ENCODE data around the gene TRABD. TPM values are rescaled to one million over a fixed set of nuclear protein-coding genes. Genes with fewer than 3 reads are reported as not detected.

TRABD gene
- total RNA-seq, 2 donors from 2014 or later = 12.3 to 20.0 TPM

DNA sequence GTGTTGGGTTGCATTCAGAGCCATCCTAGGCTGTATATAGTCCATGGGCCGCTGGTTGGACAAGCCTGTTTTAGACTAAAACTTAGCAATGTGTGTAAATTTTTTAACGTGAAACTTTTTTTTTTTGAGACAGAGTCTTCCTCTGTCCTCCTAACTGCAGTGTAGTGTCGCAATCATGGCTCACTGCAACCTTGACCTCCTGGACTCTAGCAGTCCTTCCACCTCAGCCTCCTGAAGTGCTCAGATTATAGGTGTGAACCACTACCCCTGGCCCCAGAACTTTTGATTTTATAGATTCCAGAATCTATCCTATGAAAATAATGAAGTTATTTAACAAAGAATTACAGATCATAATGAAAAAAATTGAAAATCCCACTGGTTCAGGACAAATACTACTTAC, 45.1 kb upstream of the TRABD start:
- H3K27me3 ChIP-seq = no peaks in the 10 kb centered on the region
- TF ChIP-seq, protein P1, sequence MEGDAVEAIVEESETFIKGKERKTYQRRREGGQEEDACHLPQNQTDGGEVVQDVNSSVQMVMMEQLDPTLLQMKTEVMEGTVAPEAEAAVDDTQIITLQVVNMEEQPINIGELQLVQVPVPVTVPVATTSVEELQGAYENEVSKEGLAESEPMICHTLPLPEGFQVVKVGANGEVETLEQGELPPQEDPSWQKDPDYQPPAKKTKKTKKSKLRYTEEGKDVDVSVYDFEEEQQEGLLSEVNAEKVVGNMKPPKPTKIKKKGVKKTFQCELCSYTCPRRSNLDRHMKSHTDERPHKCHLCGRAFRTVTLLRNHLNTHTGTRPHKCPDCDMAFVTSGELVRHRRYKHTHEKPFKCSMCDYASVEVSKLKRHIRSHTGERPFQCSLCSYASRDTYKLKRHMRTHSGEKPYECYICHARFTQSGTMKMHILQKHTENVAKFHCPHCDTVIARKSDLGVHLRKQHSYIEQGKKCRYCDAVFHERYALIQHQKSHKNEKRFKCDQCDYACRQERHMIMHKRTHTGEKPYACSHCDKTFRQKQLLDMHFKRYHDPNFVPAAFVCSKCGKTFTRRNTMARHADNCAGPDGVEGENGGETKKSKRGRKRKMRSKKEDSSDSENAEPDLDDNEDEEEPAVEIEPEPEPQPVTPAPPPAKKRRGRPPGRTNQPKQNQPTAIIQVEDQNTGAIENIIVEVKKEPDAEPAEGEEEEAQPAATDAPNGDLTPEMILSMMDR (IDR thresholded peaks at IDR 0.05) = no peak
- H3K4me3 ChIP-seq = no peak overlapping the region
- H3K36me3 ChIP-seq = no peaks in the 10 kb centered on the region
- no peak for DNase-seq (ENCODE audit: low spot score)
- H3K27ac ChIP-seq = no peak overlapping the region
- H3K9me3 ChIP-seq = no peaks in the 10 kb centered on the region
- no peaks in the 10 kb centered on the region for H3K4me1 ChIP-seq

DNA sequence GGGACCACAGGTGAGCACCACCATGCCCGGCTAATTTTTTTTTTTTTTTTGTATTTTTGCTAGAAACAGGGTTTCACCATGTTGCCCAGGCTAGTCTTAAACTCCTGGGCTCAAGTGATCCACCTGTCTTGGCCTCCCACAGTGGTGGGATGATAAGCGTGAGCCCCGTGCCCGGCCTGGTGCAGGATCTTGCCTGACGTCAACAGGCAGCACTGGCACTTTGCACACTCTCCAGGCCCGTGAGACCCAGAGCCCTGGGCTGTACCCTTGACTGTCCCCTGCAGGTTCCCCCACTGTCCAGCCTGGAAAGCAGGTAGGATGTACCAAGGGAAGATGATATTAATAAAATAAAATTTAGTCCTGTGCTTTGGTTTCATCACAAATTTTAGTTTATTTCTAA, 44.3 kb upstream of the TRABD start:
- H3K36me3 ChIP-seq = no peaks in the 10 kb centered on the region
- TF ChIP-seq, protein P1 (IDR thresholded peaks at IDR 0.05) = no peak
- H3K27ac ChIP-seq = no peak overlapping the region
- H3K27me3 ChIP-seq = no peaks in the 10 kb centered on the region
- H3K4me1 ChIP-seq = no peaks in the 10 kb centered on the region
- no peaks in the 10 kb centered on the region for H3K9me3 ChIP-seq
- DNase-seq (ENCODE audit: low spot score) = no peak
- H3K4me3 ChIP-seq = no peak overlapping the region

DNA sequence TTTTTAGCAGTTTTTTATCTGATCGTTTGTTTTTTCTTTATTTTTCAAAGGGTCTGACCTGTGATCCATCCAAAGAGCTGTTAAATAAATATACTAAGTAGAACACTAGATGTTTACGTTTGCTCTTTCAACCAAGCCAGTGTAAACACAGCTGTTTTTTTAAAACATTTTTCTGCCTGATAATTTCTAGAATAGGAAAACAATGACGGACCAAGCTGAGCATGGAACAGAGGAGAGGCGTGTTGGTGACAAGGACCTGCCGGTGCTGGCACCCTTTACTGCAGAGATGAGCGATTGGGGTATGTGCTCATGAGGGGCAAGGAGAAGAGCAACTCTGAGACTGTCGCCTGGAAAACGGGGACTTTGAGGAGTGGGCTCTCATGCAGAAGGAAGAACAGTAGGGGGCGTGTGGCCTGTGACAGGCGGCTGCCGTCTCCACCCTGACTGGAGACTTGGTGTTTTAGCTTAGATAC, 43.8 kb upstream of the TRABD start:
- no peak for DNase-seq (ENCODE audit: low spot score)
- no peaks in the 10 kb centered on the region for H3K9me3 ChIP-seq
- H3K36me3 ChIP-seq = no peaks in the 10 kb centered on the region
- no peaks in the 10 kb centered on the region for H3K27me3 ChIP-seq
- TF ChIP-seq, protein P1 (IDR thresholded peaks at IDR 0.05) = no peak
- no peak overlapping the region for H3K4me3 ChIP-seq
- H3K4me1 ChIP-seq = no peaks in the 10 kb centered on the region
- no peak overlapping the region for H3K27ac ChIP-seq

DNA sequence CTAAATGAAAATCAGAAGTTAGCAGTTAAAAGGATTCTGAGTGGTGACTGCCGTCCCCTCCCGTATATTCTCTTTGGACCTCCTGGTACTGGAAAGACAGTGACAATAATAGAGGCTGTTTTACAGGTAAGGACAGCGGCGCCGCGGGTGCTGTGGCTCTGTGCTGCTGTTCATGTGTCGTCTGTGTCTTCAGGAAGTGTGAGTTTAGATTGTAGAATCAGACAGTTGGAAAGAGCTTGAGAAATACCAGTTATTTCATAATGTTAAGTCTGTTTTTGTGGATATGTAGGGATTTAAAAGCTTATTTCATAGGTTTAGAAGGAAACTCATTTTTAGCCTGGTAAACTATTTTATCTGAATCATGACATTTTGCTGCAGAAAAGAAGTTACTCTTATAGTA, 42.6 kb upstream of the TRABD start:
- H3K27me3 ChIP-seq = no peaks in the 10 kb centered on the region
- TF ChIP-seq, protein P1 (IDR thresholded peaks at IDR 0.05) = no peak
- no peak for DNase-seq (ENCODE audit: low spot score)

DNA sequence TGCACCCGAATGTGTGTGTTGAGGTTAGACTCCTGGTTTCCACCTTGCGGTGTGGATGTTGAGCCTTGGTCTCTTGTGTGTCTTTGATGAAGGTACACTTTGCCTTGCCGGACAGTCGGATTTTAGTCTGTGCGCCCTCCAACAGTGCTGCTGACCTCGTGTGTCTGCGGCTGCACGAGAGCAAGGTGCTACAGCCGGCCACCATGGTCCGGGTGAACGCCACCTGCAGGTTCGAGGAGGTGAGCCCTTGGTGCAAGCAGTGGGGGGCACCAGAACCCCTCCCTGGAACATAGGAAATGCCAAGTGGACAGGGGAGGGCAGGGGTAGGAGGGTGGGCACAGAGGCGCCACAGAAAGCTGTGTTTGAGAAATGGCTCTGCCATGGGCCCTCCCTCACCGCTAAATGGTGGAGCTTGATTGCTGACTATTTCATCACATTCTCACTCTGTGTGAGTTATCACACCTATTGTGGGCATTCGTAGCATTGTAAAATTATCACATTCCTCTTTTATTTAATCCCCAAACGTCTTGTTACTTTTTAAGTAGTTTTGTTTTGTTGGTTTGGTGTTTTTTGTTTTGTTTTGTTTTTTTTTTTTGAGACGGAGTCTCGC, 41.6 kb upstream of the TRABD start:
- H3K36me3 ChIP-seq = no peaks in the 10 kb centered on the region
- no peak overlapping the region for H3K4me3 ChIP-seq
- TF ChIP-seq, protein P1 (IDR thresholded peaks at IDR 0.05) = no peak
- H3K27ac ChIP-seq = no peak overlapping the region
- H3K27me3 ChIP-seq = no peaks in the 10 kb centered on the region
- no peaks in the 10 kb centered on the region for H3K4me1 ChIP-seq
- DNase-seq (ENCODE audit: low spot score) = no peak
- no peaks in the 10 kb centered on the region for H3K9me3 ChIP-seq

More for the DNA sequence above, 42.6 kb upstream of the TRABD start:
- Histone ChIP-seq H3K27ac (no peak overlapping the region), H3K4me3 (no peak overlapping the region), H3K36me3 (no peaks in the 10 kb centered on the region), H3K4me1 (no peaks in the 10 kb centered on the region), H3K9me3 (no peaks in the 10 kb centered on the region)
